PC-3 (cell line): Measurements from ENCODE around the gene EMC8. TPM values are rescaled to one million over a fixed set of nuclear protein-coding genes. Genes with fewer than 3 reads are reported as not detected.

Experiments
- ATAC-seq: fragments of 200-7000 bp; cut with Tn5 transposase; 2 replicates; pipeline ENCODE4 v1.9.1; 2020; ENCODE audit warnings: mild to moderate bottlenecking, moderate library complexity
- BruUV-seq: library from RNA; stranded (reverse); fragments of 400-500 nt; replicated peaks from 2 replicates; lab custom pipeline; 2021; lab: Mats Ljungman, UMichigan
- CTCF ChIA-PET: fragments of 300-600 bp; sonication (Branson Sonifier 250); formaldehyde crosslinking; loops from one replicate; lab custom pipeline; 2022; ENCODE audit warnings: antibody characterized with exemption; lab: Charles Lee
- POLR2A ChIA-PET: fragments of 300-600 bp; sonication (Branson Sonifier 250); formaldehyde crosslinking; loops from one replicate; lab custom pipeline; 2022; ENCODE audit warnings: antibody characterized with exemption; ENCODE audit not compliant: unreplicated experiment; lab: Charles Lee
- DNase-seq: peaks from one replicate; pipeline ENCODE4 v3.0.0-alpha.2; 2015
- H2AFZ ChIP-seq: fragments of 300-600 bp; sonication (generic); 2 replicates; pipeline ENCODE4 v1.6.0; 2016; ENCODE audit warnings: antibody characterized with exemption, low read length
- H3F3A ChIP-seq: fragments of 300-600 bp; sonication (generic); one replicate; pipeline ENCODE4 v1.6.0; 2017; ENCODE audit warnings: antibody characterized with exemption, low read length, control low read depth, mild to moderate bottlenecking; ENCODE audit not compliant: unreplicated experiment
- H3K27ac ChIP-seq: fragments of 300-600 bp; sonication (generic); 2 replicates; pipeline ENCODE4 v1.5.1; 2016; ENCODE audit warnings: mild to moderate bottlenecking, low read length
- H3K27me3 ChIP-seq: fragments of 300-600 bp; sonication (generic); 2 replicates; pipeline ENCODE4 v1.6.1; 2016; ENCODE audit warnings: low read length, mixed read lengths
- H3K36me3 ChIP-seq: fragments of 300-600 bp; sonication (generic); 2 replicates; pipeline ENCODE4 v1.6.1; 2016; ENCODE audit warnings: low read depth, mixed run types, low read length, mixed read lengths
- H3K4me1 ChIP-seq: fragments of 300-600 bp; sonication (generic); 2 replicates; pipeline ENCODE4 v1.5.1; 2016; ENCODE audit warnings: low read length; ENCODE audit not compliant: insufficient read depth
- H3K4me2 ChIP-seq: fragments of 300-600 bp; sonication (generic); 2 replicates; pipeline ENCODE4 v1.6.0; 2016; ENCODE audit warnings: low read length
- H3K4me3 ChIP-seq: fragments of 300-600 bp; sonication (generic); 2 replicates; pipeline ENCODE4 v1.5.1; 2016; ENCODE audit warnings: mild to moderate bottlenecking, low read length, mixed read lengths
- H3K79me2 ChIP-seq: fragments of 300-600 bp; sonication (generic); 2 replicates; pipeline ENCODE4 v1.6.1; 2017; ENCODE audit warnings: low read length, mixed read lengths
- H3K9ac ChIP-seq: fragments of 300-600 bp; sonication (generic); 2 replicates; pipeline ENCODE4 v1.6.0; 2016; ENCODE audit warnings: mild to moderate bottlenecking, low read length
- H3K9me2 ChIP-seq: fragments of 300-600 bp; sonication (generic); replicated peaks from 2 replicates; pipeline ENCODE4 v1.6.1; 2016; ENCODE audit warnings: mixed run types, low read length, mixed read lengths
- H3K9me3 ChIP-seq: fragments of 300-600 bp; sonication (generic); 2 replicates; pipeline ENCODE4 v1.6.1; 2016; ENCODE audit warnings: low read length, mixed read lengths
- H4K20me1 ChIP-seq: fragments of 300-600 bp; sonication (generic); 2 replicates; pipeline ENCODE4 v1.6.1; 2016; ENCODE audit warnings: low read length, mixed read lengths
- EZH2 ChIP-seq: fragments of 300-600 bp; sonication (generic); IDR thresholded peaks from one replicate; pipeline ENCODE4 v1.6.1; 2017; ENCODE audit warnings: antibody characterized with exemption, mild to moderate bottlenecking, low read length; ENCODE audit not compliant: unreplicated experiment
- EZH2phosphoT487 ChIP-seq: fragments of 300-600 bp; sonication (generic); IDR thresholded peaks from 2 replicates; pipeline ENCODE4 v1.6.1; 2018; ENCODE audit warnings: mild to moderate bottlenecking, antibody characterized with exemption, low read length, borderline replicate concordance
- intact Hi-C: fragments of 100-400 bp; cut with micrococcal nuclease; formaldehyde crosslinking; loops from 2 replicates; pipeline ENCODE4 v1.9.0; 2023
- total RNA-seq: library from RNA; depleted of rRNA; stranded (reverse); fragments of >200 nt; gene quantifications from 2 replicates; pipeline ENCODE4 v1.2.3, GENCODE V29; 2014
- TF ChIP-seq, protein P1 (sequence below): fragments of 300-600 bp; sonication (generic); conservative IDR thresholded peaks from 2 replicates; pipeline ENCODE4 v1.5.1; 2017; ENCODE audit warnings: antibody characterized with exemption, low read depth, mild to moderate bottlenecking, low read length

The EMC8 gene
- total RNA-seq, 1 experiment from 2014 or later = 46.1 TPM

DNA sequence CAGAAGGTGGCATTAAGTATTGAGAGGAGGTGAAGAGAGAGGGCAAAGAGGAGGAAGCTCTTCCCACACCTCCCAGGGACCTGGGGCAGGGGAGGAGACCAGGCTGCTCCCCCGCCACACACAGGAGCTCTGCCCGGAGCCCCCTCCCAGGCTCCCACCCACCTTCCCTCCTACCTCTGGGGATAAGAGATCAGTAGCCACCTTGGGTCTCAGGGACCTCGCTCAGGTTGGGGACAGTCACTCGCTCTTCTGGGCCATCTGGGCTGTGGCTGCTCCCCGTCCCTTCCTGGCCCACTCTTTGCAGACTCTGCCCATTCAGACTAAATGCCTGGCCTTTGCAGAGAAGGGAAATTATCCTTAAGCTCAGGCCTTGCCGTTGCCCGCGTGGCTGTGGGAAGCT is 33.6 kb downstream of the EMC8 start:
- no peak overlapping the region for H3K9ac ChIP-seq
- no peaks in the 10 kb centered on the region for H3K36me3 ChIP-seq
- CTCF ChIA-PET = no interaction called here
- no peaks in the 10 kb centered on the region for H3K9me3 ChIP-seq
- no peaks in the 10 kb centered on the region for H3K27me3 ChIP-seq
- no peak overlapping the region for H2AFZ ChIP-seq
- H3K79me2 ChIP-seq = no peaks in the 10 kb centered on the region
- intact Hi-C loops = no loop called here
- POLR2A ChIA-PET = no interaction called here
- H3K4me1 ChIP-seq = peaks cover 14% of the 10 kb centered on the region
- H3F3A ChIP-seq = no peaks in the 10 kb centered on the region
- DNase-seq = no peak
- H3K4me2 ChIP-seq = no peak overlapping the region
- TF ChIP-seq EZH2phosphoT487 (no peak), EZH2 (no peak)
- TF ChIP-seq, protein P1, sequence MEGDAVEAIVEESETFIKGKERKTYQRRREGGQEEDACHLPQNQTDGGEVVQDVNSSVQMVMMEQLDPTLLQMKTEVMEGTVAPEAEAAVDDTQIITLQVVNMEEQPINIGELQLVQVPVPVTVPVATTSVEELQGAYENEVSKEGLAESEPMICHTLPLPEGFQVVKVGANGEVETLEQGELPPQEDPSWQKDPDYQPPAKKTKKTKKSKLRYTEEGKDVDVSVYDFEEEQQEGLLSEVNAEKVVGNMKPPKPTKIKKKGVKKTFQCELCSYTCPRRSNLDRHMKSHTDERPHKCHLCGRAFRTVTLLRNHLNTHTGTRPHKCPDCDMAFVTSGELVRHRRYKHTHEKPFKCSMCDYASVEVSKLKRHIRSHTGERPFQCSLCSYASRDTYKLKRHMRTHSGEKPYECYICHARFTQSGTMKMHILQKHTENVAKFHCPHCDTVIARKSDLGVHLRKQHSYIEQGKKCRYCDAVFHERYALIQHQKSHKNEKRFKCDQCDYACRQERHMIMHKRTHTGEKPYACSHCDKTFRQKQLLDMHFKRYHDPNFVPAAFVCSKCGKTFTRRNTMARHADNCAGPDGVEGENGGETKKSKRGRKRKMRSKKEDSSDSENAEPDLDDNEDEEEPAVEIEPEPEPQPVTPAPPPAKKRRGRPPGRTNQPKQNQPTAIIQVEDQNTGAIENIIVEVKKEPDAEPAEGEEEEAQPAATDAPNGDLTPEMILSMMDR = no peak
- no peak overlapping the region for H3K4me3 ChIP-seq
- H4K20me1 ChIP-seq = no peaks in the 10 kb centered on the region
- ATAC-seq = no peak
- BruUV-seq = no TSS peak
- H3K9me2 ChIP-seq = no peaks in the 10 kb centered on the region
- H3K27ac ChIP-seq = no peak overlapping the region

DNA sequence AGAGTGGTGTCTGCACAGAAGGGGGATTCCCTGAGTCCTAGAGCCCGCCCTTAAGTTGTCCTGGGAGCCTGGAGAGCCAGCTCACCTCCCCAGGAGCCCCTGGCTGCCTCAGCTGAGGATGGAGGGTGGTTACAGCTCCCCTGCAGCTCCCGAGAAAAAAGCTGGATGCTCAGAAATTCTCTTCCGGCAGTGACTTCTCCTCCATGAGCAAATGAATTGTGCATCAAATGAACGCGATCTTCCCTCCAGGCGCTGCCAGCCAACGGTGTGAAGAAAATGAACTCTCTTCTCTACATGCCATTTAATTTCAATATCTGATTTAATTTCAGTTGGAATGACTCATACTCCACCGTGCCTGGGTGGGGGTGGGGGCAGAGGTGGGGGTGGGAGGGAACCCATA is 34.1 kb downstream of the EMC8 start:
- TF ChIP-seq EZH2phosphoT487 (no peak), EZH2 (no peak)
- TF ChIP-seq, protein P1 = no peak
- CTCF ChIA-PET = no interaction called here

GRCh38 chr16:85763616-85764015 is 35.7 kb downstream of the EMC8 start:
- Histone ChIP-seq H4K20me1 (no peaks in the 10 kb centered on the region), H2AFZ (no peak overlapping the region), H3K4me2 (no peak overlapping the region), H3K9me2 (no peaks in the 10 kb centered on the region), H3K36me3 (no peaks in the 10 kb centered on the region), H3K79me2 (no peaks in the 10 kb centered on the region), H3K27ac (no peak overlapping the region), H3K27me3 (no peaks in the 10 kb centered on the region), H3K4me3 (no peak overlapping the region), H3K9ac (no peak overlapping the region), H3K4me1 (peaks cover 14% of the 10 kb centered on the region), H3K9me3 (no peaks in the 10 kb centered on the region), H3F3A (no peaks in the 10 kb centered on the region)
- no TSS peak for BruUV-seq
- TF ChIP-seq, protein P1 = no peak
- no peak for TF ChIP-seq EZH2phosphoT487
- no peak for TF ChIP-seq EZH2
- DNase-seq (no peak), ATAC-seq (no peak)
- ChIA-PET CTCF (no interaction called here), POLR2A (interaction anchor here (0.7 kb wide), 1 partner anchor 148 kb away, joined by 6 read pairs; no protein-coding TSS in a partner anchor)
- intact Hi-C loops = loop anchor here (5.0 kb wide), 1 partner anchor 86 kb away; no protein-coding TSS in a partner anchor

More for the DNA sequence above, 34.1 kb downstream of the EMC8 start:
- Histone ChIP-seq H4K20me1 (no peaks in the 10 kb centered on the region), H3K9me3 (no peaks in the 10 kb centered on the region), H3K27ac (no peak overlapping the region), H3K9me2 (no peaks in the 10 kb centered on the region), H3K27me3 (no peaks in the 10 kb centered on the region), H3K79me2 (no peaks in the 10 kb centered on the region), H2AFZ (no peak overlapping the region), H3K4me2 (no peak overlapping the region), H3K9ac (no peak overlapping the region), H3K4me3 (no peak overlapping the region), H3K4me1 (peaks cover 14% of the 10 kb centered on the region), H3K36me3 (no peaks in the 10 kb centered on the region), H3F3A (no peaks in the 10 kb centered on the region)
- intact Hi-C loops = no loop called here
- no peak for ATAC-seq
- POLR2A ChIA-PET = no interaction called here
- no peak for DNase-seq
- BruUV-seq = no TSS peak
